Measurements from ENCODE around the gene EGFR.

EGFR gene

DNA sequence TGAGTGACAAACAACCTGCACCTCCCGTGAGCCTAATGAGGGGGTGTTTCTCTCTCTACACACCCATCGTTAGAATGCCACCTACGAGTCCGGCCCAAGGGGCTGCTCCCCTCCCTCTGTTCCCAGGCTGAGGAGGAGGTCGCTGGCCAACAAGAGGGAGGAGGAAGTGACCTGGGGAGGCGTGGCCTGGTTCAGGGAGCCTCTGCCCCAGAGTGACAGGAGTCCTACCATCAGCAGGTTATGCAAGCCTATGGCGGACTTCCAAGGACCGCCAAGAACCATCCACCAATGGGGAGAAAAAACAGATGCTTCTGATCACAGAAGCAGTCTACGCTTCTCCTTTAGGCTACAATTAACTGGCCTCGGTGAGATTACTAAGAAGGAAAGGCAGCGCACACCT lies 12.3 kb upstream of the EGFR start:
- Histone ChIP-seq H3F3A (ENCODE audit: insufficient read depth, low read length) (no peaks in the 10 kb centered on the region), H3K27me3 (replicated peaks; ENCODE audit: insufficient read depth, low read length) (no peaks in the 10 kb centered on the region), H3K9me2 (replicated peaks; ENCODE audit: insufficient read depth, low read length) (no peaks in the 10 kb centered on the region), H3K9ac (ENCODE audit: low read length) (no peak overlapping the region), H3K79me2 (ENCODE audit: low read length) (no peaks in the 10 kb centered on the region), H3K36me3 (replicated peaks; ENCODE audit: insufficient read depth, low read length) (no peaks in the 10 kb centered on the region), H4K20me1 (ENCODE audit: insufficient read depth, low read length) (no peaks in the 10 kb centered on the region), H3K27ac (ENCODE audit: low read length) (no peak overlapping the region), H3K4me2 (ENCODE audit: low read depth, low read length) (no peak overlapping the region), H3K9me3 (replicated peaks; ENCODE audit: insufficient read depth, low read length) (no peaks in the 10 kb centered on the region), H3K4me3 (ENCODE audit: low read length) (no peak overlapping the region), H3K4me1 (ENCODE audit: low read length) (no peaks in the 10 kb centered on the region), H2AFZ (ENCODE audit: low read length) (no peak overlapping the region)
- DNase-seq = no peak
- no peak for TF ChIP-seq EZH2 (optimal IDR thresholded peaks at IDR 0.05; ENCODE audit: low read depth, low read length)

GRCh38 chr7:55013851-55014250 lies 5.0 kb upstream of the EGFR start:
- H3K9me2 ChIP-seq (replicated peaks; ENCODE audit: insufficient read depth, low read length) = no peaks in the 10 kb centered on the region
- no peak for TF ChIP-seq EZH2phosphoT487 (IDR thresholded peaks at IDR 0.05; ENCODE audit: low read length)
- no peak for TF ChIP-seq EZH2 (optimal IDR thresholded peaks at IDR 0.05; ENCODE audit: low read depth, low read length)
- H3K4me3 ChIP-seq (ENCODE audit: low read length) = no peak overlapping the region
- H3K9me3 ChIP-seq (replicated peaks; ENCODE audit: insufficient read depth, low read length) = no peaks in the 10 kb centered on the region
- no peaks in the 10 kb centered on the region for H3K27me3 ChIP-seq (replicated peaks; ENCODE audit: insufficient read depth, low read length)
- no peaks in the 10 kb centered on the region for H3K4me1 ChIP-seq (ENCODE audit: low read length)
- no peak overlapping the region for H3K27ac ChIP-seq (ENCODE audit: low read length)
- no peaks in the 10 kb centered on the region for H3F3A ChIP-seq (ENCODE audit: insufficient read depth, low read length)
- no peaks in the 10 kb centered on the region for H4K20me1 ChIP-seq (ENCODE audit: insufficient read depth, low read length)
- no peak for DNase-seq
- H3K9ac ChIP-seq (ENCODE audit: low read length) = no peak overlapping the region
- no peak overlapping the region for H2AFZ ChIP-seq (ENCODE audit: low read length)
- no peak overlapping the region for H3K4me2 ChIP-seq (ENCODE audit: low read depth, low read length)
- no peaks in the 10 kb centered on the region for H3K79me2 ChIP-seq (ENCODE audit: low read length)
- no peaks in the 10 kb centered on the region for H3K36me3 ChIP-seq (replicated peaks; ENCODE audit: insufficient read depth, low read length)

DNA sequence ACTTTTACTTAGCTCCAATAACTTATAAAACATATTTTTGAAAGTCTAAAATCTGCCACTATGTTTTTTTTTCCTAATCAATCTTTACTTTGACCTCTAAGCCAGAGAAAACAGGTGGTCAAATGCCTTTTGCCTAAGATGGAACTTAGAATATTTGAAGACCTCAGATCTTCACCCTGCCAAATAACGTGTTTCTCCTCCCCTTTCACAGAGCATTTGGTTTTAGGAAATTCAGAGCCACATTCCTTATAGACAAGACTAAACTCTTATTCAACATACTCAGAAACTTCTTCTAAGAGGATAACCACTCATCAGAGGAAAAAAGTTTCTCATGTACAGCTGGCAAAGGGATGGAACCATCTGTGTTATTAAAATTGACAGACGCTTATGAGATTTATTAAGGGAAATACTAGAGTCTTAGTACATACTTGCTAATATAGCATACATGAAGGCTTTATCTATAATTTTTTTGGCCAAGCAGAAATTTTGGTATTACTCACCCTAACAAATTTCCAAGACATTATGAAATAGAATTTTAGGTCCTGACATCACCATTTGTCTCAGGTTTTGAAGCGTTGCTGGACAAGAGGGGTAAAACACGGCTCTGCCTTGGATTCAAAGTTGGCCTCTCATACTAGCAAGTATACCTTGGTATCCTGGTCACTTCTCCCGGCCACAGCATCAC lies 2.6 kb upstream of the EGFR start:
- Histone ChIP-seq H3F3A (ENCODE audit: insufficient read depth, low read length) (no peaks in the 10 kb centered on the region), H3K9me2 (replicated peaks; ENCODE audit: insufficient read depth, low read length) (no peaks in the 10 kb centered on the region), H3K9ac (ENCODE audit: low read length) (no peak overlapping the region), H3K4me3 (ENCODE audit: low read length) (no peak overlapping the region), H3K4me1 (ENCODE audit: low read length) (no peaks in the 10 kb centered on the region), H4K20me1 (ENCODE audit: insufficient read depth, low read length) (no peaks in the 10 kb centered on the region), H3K36me3 (replicated peaks; ENCODE audit: insufficient read depth, low read length) (no peaks in the 10 kb centered on the region), H3K27ac (ENCODE audit: low read length) (no peak overlapping the region), H2AFZ (ENCODE audit: low read length) (no peak overlapping the region), H3K79me2 (ENCODE audit: low read length) (no peaks in the 10 kb centered on the region), H3K4me2 (ENCODE audit: low read depth, low read length) (no peak overlapping the region), H3K27me3 (replicated peaks; ENCODE audit: insufficient read depth, low read length) (no peaks in the 10 kb centered on the region), H3K9me3 (replicated peaks; ENCODE audit: insufficient read depth, low read length) (no peaks in the 10 kb centered on the region)
- DNase-seq = no peak
- no peak for TF ChIP-seq EZH2 (optimal IDR thresholded peaks at IDR 0.05; ENCODE audit: low read depth, low read length)
- no peak for TF ChIP-seq CTCF (IDR thresholded peaks at IDR 0.05; ENCODE audit: low read length)
- TF ChIP-seq EZH2phosphoT487 (IDR thresholded peaks at IDR 0.05; ENCODE audit: low read length) = no peak

- H3K27ac ChIP-seq (ENCODE audit: low read length) = no peak overlapping the region
- no peak overlapping the region for H3K4me3 ChIP-seq (ENCODE audit: low read length)
- H3K79me2 ChIP-seq (ENCODE audit: low read length) = no peaks in the 10 kb centered on the region
- H3K9ac ChIP-seq (ENCODE audit: low read length) = no peak overlapping the region
- TF ChIP-seq EZH2 (optimal IDR thresholded peaks at IDR 0.05; ENCODE audit: low read depth, low read length) (no peak), EZH2phosphoT487 (IDR thresholded peaks at IDR 0.05; ENCODE audit: low read length) (no peak), CTCF (IDR thresholded peaks at IDR 0.05; ENCODE audit: low read length) (no peak)
- no peak overlapping the region for H3K4me2 ChIP-seq (ENCODE audit: low read depth, low read length)
- H3F3A ChIP-seq (ENCODE audit: insufficient read depth, low read length) = no peaks in the 10 kb centered on the region
- no peak for DNase-seq
- no peaks in the 10 kb centered on the region for H3K4me1 ChIP-seq (ENCODE audit: low read length)
- H2AFZ ChIP-seq (ENCODE audit: low read length) = no peak overlapping the region
- no peaks in the 10 kb centered on the region for H3K9me3 ChIP-seq (replicated peaks; ENCODE audit: insufficient read depth, low read length)
- H4K20me1 ChIP-seq (ENCODE audit: insufficient read depth, low read length) = no peaks in the 10 kb centered on the region
- H3K36me3 ChIP-seq (replicated peaks; ENCODE audit: insufficient read depth, low read length) = no peaks in the 10 kb centered on the region
- H3K9me2 ChIP-seq (replicated peaks; ENCODE audit: insufficient read depth, low read length) = no peaks in the 10 kb centered on the region
- H3K27me3 ChIP-seq (replicated peaks; ENCODE audit: insufficient read depth, low read length) = no peaks in the 10 kb centered on the region
Observed at GRCh38 chr7:55016746-55017090, 2.1 kb upstream of the EGFR start.
